Measurements from ENCODE around the gene NDFIP1. TPM values are rescaled to one million over a fixed set of nuclear protein-coding genes. Genes with fewer than 3 reads are reported as not detected.

Gene NDFIP1
- total RNA-seq, 1 donor from 2014 or later: 56.1 TPM

DNA sequence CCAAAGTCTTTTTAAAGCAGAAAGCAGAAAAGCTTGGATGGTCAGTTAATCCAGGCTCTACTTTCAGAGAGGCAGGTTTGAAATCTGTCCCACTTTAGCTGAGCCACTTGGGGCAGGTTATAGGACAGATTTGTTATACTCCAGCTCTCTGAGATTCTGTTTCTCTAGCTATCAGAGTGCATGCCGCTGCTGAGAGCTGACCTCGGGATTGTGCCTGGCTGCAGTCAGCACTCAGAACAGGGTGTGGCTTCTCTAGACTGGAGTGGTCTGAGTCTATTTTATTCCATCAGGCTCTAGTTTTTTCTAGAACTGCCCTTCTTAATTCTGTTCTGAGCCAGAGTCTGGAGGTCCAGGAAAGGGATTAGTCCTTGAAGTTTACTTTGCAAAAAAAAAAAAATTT, 67.7 kb downstream of the NDFIP1 start:
- H3K4me1 Mint-ChIP-seq (ENCODE audit: low read depth, unreplicated experiment): peaks cover 9% of the 10 kb centered on the region
- no peak for DNase-seq
- no peak overlapping the region for H3K27ac Mint-ChIP-seq (ENCODE audit: unreplicated experiment)
- no peaks in the 10 kb centered on the region for H3K27me3 Mint-ChIP-seq (ENCODE audit: unreplicated experiment)
- no peak overlapping the region for H3K4me3 Mint-ChIP-seq (ENCODE audit: unreplicated experiment)
- peaks cover 5% of the 10 kb centered on the region for H3K9me3 Mint-ChIP-seq (ENCODE audit: unreplicated experiment)
- no peaks in the 10 kb centered on the region for H3K36me3 Mint-ChIP-seq (ENCODE audit: unreplicated experiment)
- TF ChIP-seq, protein P1, sequence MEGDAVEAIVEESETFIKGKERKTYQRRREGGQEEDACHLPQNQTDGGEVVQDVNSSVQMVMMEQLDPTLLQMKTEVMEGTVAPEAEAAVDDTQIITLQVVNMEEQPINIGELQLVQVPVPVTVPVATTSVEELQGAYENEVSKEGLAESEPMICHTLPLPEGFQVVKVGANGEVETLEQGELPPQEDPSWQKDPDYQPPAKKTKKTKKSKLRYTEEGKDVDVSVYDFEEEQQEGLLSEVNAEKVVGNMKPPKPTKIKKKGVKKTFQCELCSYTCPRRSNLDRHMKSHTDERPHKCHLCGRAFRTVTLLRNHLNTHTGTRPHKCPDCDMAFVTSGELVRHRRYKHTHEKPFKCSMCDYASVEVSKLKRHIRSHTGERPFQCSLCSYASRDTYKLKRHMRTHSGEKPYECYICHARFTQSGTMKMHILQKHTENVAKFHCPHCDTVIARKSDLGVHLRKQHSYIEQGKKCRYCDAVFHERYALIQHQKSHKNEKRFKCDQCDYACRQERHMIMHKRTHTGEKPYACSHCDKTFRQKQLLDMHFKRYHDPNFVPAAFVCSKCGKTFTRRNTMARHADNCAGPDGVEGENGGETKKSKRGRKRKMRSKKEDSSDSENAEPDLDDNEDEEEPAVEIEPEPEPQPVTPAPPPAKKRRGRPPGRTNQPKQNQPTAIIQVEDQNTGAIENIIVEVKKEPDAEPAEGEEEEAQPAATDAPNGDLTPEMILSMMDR (IDR thresholded peaks at IDR 0.05; ENCODE audit: partially characterized antibody, unreplicated experiment): no peak

DNA sequence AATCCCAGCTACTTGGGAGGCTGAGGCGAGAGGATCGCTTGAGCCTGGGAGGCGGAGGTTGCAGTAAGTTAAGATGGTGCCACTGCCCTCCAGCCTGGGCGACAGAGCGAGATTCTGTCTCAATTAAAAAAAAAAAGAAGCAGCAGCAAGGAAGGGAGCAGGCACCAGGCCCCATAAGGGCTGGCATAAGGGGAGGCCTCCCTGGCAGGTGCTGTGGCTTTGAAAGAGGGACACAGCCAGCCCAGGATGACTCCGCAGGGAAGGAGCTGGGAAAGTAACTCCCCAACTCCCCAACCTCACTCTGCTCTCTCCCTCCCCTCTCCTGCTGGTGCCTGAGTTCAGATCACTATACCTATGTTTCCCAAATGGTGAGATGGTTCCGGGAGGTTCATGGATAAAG, 70.1 kb downstream of the NDFIP1 start:
- Mint-ChIP-seq H3K4me3 (ENCODE audit: unreplicated experiment) (no peak overlapping the region), H3K27me3 (ENCODE audit: unreplicated experiment) (no peaks in the 10 kb centered on the region), H3K36me3 (ENCODE audit: unreplicated experiment) (no peaks in the 10 kb centered on the region), H3K27ac (ENCODE audit: unreplicated experiment) (no peak overlapping the region), H3K9me3 (ENCODE audit: unreplicated experiment) (peaks cover 5% of the 10 kb centered on the region), H3K4me1 (ENCODE audit: low read depth, unreplicated experiment) (peaks cover 9% of the 10 kb centered on the region)
- no peak for DNase-seq
- TF ChIP-seq, protein P1 (IDR thresholded peaks at IDR 0.05; ENCODE audit: partially characterized antibody, unreplicated experiment): no peak

DNA sequence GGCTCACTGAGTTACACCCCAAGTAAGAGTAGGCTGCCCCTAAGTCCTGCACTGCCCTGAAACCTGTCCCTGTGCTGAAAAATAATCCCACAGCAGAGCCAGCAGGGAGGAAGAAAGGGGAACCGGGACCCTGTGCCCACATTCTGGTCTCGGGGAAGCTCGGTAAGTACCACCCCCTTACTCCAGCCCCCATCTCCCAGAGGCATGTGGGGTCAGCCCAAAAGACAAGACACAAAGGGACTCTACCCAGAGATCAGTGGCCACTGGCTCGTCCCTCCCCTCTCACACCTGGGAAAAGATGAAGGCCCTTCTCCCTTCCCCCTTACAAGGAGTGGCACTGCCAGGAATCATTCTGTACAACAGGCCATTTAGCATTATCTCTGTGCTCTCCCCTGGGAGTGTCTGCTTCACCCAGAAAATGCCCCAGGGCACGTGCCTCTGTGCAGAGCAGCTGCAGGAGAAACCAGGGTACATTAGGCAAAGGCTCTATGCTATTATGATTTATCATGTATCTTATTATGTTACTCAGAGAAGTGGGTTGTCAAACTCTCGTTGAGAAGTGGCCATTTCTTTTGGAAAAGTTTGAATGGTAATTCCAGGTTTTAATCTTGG, 71.3 kb downstream of the NDFIP1 start:
- no peak overlapping the region for H3K4me3 Mint-ChIP-seq (ENCODE audit: unreplicated experiment)
- no peak overlapping the region for H3K27ac Mint-ChIP-seq (ENCODE audit: unreplicated experiment)
- DNase-seq: no peak
- peaks cover 9% of the 10 kb centered on the region for H3K4me1 Mint-ChIP-seq (ENCODE audit: low read depth, unreplicated experiment)
- peaks cover 4% of the 10 kb centered on the region for H3K9me3 Mint-ChIP-seq (ENCODE audit: unreplicated experiment)
- H3K27me3 Mint-ChIP-seq (ENCODE audit: unreplicated experiment): no peaks in the 10 kb centered on the region
- H3K36me3 Mint-ChIP-seq (ENCODE audit: unreplicated experiment): no peaks in the 10 kb centered on the region
- TF ChIP-seq, protein P1 (IDR thresholded peaks at IDR 0.05; ENCODE audit: partially characterized antibody, unreplicated experiment): no peak

DNA sequence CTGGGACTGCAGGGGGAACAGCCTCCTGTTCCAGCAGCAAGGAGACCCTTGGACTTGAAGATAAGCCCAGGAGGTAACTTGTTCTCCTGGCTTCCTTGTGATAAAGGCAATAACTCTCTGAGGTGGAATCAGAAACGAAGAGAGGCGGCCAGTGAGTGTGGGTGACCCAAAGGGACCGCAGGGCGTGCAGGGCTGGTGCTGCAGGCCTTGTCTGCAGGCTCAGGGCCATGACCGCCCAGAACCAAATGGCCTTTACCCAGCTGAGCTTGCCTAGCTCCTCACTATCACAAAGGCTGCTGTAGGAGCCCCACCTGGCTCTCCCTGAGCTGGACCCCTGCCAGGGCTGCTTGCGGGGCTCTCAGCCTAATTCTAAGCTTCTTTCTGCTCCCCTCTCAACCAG, 72.5 kb downstream of the NDFIP1 start:
- no peak for DNase-seq
- no peak overlapping the region for H3K27ac Mint-ChIP-seq (ENCODE audit: unreplicated experiment)
- TF ChIP-seq, protein P1 (IDR thresholded peaks at IDR 0.05; ENCODE audit: partially characterized antibody, unreplicated experiment): no peak
- no peaks in the 10 kb centered on the region for H3K27me3 Mint-ChIP-seq (ENCODE audit: unreplicated experiment)
- peaks cover 1% of the 10 kb centered on the region for H3K9me3 Mint-ChIP-seq (ENCODE audit: unreplicated experiment)
- H3K4me1 Mint-ChIP-seq (ENCODE audit: low read depth, unreplicated experiment): no peaks in the 10 kb centered on the region
- no peak overlapping the region for H3K4me3 Mint-ChIP-seq (ENCODE audit: unreplicated experiment)
- no peaks in the 10 kb centered on the region for H3K36me3 Mint-ChIP-seq (ENCODE audit: unreplicated experiment)

DNA sequence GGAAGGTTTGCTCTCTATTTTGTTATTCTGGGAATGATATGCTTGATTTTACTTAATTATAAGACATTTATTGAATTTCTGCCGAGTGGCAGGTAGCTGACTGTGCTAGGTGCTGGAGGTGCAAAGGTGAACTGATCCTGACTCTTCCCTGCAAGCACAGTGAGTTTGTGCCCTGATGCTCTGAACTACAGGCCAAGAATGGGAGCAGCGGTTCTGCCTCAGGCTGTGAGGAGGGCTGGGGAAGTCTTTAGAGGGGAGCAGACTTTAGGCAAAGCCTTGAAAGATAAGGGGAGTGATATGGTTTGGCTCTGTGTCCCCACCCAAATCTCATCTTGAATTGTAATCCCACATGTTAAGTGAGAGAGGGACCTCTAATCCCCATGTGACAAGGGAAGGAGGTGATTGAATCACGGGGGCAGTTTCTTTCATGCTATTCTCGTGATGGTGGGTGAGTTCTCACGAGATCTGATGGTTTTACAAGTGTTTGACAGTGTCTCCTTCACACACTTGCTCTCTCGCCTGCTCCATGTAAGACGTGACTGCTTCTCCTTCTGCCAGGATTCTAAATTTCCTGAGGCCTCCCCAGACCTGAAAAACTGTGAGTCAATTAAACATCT, 73.1 kb downstream of the NDFIP1 start:
- no peak overlapping the region for H3K27ac Mint-ChIP-seq (ENCODE audit: unreplicated experiment)
- no peak for DNase-seq
- no peak overlapping the region for H3K4me3 Mint-ChIP-seq (ENCODE audit: unreplicated experiment)
- H3K36me3 Mint-ChIP-seq (ENCODE audit: unreplicated experiment): no peaks in the 10 kb centered on the region
- TF ChIP-seq, protein P1 (IDR thresholded peaks at IDR 0.05; ENCODE audit: partially characterized antibody, unreplicated experiment): no peak
- peaks cover 1% of the 10 kb centered on the region for H3K9me3 Mint-ChIP-seq (ENCODE audit: unreplicated experiment)
- H3K27me3 Mint-ChIP-seq (ENCODE audit: unreplicated experiment): no peaks in the 10 kb centered on the region
- H3K4me1 Mint-ChIP-seq (ENCODE audit: low read depth, unreplicated experiment): no peaks in the 10 kb centered on the region

Measured in glutamatergic neuron (in vitro differentiated cells).